Ramos (cell line): ENCODE measurements around the gene KHNYN.
"Not testable (repeated sequence)": the region's sequence is repeated elsewhere in the genome, so short reads cannot be mapped to it uniquely, and the experiment has no call there.

Experiments used
- in situ Hi-C: fragments of 300-500 bp; cut with MboI; formaldehyde crosslinking; loops from one replicate; pipeline ENCODE4 v1.14.3; 2022; ENCODE audit warnings: low sequenced_read_pairs; ENCODE audit not compliant: unreplicated experiment

KHNYN gene

DNA sequence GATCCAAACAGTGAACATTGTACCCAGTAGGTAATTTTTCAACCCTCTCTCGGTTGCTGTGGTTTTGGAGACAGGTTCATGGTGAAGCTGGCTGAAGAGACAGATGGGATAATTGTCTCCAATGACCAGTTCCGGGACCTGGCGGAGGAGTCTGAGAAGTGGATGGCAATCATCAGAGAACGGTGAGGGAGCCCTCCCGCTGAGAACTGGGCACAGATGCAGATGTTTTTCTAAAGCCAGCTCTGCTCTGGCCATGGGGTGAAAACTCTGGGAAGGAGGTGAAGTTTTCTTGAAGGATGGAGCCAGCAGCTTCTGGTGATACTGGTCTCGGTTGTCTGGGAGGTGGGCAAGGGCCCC is 6.2 kb downstream of the KHNYN start:
- in situ Hi-C loops, result loop anchor here (10.0 to 25.0 kb wide), 3 partner anchors 191 to 871 kb away; partner anchors contain the start of genes AP1G2, DHRS4L2 and TINF2

DNA sequence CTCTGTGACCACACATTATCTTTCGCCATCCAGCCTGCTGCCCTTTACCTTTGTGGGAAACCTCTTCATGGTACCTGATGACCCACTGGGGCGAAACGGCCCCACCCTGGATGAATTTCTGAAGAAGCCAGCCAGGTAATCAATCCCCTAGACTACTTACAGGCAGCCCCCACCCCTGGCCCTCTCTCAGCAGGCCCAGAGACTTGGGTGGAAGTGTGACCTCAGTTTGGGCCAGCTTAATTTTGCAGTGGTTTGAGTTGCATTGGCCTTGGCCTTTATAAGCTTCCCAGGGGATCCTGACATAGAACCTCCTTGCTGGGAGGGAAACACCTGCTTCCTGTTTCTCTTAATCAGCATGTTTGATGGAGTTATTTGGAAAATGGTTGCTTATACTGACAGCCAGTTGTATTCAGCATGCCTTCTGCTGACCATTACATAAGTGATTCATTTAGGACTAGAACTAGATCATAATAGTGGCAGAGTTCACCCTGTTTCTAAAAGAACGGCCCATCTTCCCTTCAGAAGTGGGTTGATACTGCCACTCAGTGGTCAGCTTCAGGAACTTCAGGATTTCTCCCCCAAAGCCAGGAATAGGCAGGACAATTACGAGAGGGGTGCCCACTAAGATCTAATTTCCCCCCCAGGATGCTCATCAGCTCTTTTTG is 6.7 kb downstream of the KHNYN start:
- in situ Hi-C loops, result loop anchor here (10.0 to 25.0 kb wide), 3 partner anchors 192 to 872 kb away; partner anchors contain the start of genes AP1G2, DHRS4L2 and TINF2

DNA sequence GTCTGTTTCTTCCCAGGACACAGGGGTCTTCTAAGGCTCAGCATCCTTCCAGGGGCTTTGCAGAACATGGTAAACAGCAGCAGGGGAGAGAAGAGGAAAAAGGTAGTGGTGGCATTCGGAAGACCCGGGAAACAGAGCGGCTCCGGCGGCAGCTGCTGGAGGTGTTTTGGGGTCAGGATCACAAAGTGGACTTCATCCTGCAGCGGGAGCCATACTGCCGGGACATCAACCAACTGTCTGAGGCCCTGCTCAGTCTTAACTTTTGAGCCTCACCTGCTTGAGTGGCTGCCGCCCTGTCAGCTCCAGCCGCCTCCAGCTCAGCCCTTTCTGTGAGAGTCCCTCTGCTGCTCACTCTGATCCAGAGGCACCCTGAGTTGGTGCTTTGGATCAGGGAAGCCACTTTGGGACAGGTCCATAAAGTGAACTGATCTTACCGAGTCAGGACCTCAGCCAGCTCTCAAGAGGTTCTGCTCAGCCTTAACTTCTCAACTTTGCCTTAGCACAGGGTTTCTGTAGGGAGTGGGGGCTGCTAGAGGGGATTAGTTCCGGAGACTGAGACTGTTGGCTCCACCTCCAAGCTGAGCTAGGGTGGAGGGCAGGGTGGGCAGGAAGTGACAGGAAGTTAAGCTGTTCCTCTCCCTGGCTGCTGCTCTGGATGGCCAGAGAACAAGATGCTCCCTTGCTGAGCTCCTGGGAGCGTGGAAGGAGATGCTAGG is 7.4 kb downstream of the KHNYN start:
- in situ Hi-C loops, result loop anchor here (10.0 to 25.0 kb wide), 3 partner anchors 192 to 872 kb away; partner anchors contain the start of genes AP1G2, DHRS4L2 and TINF2

DNA sequence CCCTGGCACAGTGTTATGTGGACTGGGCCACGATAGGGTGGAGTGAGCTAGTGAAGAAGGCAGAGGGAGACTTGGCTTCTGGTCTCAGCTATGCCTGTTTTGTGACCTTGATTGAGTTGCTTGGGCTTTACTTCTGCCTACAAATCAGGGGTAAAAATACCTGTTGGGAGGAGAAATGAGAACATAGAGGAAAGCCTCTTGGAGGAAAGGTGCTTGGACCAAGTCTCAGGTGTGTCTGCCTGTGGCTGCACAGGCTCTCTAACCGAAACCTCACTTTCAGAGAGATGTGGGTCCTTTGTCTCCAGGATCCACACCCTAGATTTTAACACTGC is 7.9 kb downstream of the KHNYN start:
- in situ Hi-C loops, result loop anchor here (10.0 to 25.0 kb wide), 3 partner anchors 193 to 873 kb away; partner anchors contain the start of genes AP1G2, DHRS4L2 and TINF2

DNA sequence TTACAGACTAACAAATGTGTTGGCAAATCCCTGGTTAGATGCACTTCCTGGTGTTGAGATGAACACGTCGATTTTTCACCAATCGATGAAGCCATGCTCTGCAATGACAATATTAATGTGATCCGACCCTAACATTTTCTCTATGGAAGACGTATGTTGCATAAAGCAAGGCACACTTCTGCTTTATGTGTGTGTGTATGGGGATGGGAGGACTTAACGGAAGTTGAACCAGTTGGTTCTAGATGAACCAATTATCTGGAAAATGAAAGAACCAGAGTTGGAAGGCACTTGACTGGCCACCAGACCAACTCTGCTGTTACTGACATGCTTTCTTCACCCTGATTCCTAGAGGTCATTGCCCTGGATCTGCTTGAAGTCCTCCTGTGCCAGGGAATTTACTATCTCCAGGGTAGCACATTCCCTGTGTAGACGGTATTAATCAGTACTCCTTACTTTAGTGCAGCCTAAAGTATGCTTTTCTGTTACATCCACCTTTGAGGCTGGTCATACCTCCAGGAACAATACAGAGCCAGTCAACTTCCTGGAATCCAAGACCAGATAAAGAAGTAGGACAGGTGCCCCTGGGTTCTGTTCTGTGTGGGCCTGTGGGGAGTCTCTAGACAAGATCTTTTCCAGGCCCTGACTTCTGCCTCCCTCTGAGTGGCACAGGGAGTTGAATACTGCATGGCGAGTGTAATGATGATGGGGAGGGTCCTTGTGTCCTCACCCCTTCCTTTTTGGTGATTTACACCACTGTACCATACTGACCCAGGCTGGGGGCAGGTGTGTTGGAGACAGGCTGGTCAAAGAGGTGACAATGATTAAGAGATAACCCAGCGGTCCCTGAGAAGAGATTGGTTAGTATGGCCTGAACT is 8.7 kb downstream of the KHNYN start:
- in situ Hi-C loops, result loop anchor here (10.0 to 25.0 kb wide), 3 partner anchors 194 to 874 kb away; partner anchors contain the start of genes AP1G2, DHRS4L2 and TINF2

DNA sequence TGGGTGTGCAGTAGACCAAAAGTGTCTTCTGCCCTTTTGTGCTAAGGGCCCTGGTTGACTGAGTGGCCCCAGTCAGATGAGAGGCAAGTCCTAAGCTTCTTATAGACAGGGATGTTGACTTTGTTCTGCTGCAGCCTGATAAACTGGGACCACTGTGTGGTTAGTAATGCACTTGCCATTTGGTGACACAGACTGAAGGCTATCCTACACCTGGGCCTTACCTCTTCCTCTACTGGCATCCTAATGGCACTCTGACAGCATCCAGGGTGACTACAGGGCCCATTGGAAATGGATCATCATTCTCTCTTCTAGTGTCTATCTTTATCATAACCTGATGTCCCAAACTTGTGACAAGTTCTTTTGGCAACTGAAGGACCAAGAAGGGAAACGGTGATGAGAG is 9.5 kb downstream of the KHNYN start:
- in situ Hi-C loops, result loop anchor here (10.0 to 25.0 kb wide), 3 partner anchors 194 to 874 kb away; partner anchors contain the start of genes AP1G2, DHRS4L2 and TINF2

DNA sequence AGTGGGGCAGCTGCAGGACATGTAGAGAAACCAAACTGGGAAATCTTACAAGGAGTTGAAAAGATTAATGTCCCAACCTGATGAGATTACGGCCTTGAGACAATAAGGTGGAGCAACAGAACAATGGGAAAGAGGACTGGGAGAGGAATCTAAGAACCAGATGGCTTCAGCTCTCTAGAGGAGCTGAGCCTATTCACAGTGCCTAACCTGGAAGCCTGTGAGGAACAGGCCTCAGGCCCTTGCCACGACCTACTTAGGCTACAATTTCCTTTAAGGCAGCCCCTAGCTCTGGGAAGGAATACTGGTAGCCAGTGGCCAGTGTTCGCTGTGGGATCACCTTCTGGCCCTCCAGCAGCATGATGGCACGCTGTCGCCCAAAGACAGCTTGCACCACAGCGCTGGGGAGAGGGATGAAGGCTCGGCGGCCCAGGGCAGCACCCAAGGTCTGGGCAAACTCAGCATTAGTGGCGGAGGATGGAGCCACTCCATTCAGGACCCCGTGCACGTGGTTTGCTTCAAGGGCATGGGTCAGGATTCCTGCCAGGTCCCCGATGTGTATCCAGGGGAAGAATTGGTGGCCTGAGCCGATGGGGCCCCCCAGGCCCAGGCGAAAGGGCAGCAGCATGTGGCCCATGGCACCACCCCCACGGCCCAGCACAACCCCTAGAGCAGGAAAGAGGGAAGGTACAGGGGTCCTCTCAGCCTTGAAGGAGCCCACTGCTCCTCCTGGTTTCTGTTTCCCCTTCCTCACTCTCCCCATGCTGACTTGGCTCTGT is 10.3 kb downstream of the KHNYN start:
- in situ Hi-C loops, result loop anchor here (10.0 to 25.0 kb wide), 3 partner anchors 195 to 875 kb away; partner anchors contain the start of genes AP1G2, DHRS4L2 and TINF2

DNA sequence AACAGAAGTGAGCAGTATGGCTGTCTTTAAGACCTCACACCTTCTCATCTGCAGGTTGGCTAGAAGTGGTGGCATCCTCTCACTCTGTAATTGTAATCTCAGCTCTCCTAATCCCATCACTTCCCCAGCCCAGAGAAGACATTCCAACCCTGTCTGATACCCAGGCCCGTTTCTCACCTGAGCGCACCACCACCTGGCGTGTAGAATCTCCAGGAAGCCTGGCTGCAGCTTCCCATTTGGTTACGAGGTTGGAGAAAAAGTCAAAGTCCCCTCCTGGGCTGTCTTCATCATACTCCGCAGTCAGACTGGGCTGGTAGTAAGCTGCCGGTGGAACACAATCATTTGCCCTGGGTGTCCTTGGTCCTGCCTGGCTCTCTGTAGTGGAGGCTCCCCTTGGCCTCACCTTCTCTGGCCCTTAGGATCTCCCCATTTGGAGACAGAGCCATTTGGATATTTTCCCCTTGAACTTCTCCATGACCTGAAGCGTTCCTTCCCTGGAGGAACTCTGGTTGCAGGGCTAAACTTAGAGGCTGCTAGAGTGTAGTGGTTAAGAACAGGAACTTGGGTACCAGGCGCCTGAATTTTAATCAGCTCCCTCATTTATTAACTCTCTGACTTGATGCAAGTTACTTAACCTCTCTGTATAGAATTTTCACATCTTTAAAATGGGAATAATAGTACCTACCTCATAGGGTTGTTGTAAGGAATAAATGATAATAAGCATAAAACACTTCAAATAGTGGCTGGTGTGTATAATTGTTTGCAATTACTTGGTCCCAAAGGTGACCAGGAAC is 11.0 kb downstream of the KHNYN start:
- in situ Hi-C loops, result loop anchor here (25.0 kb wide), 1 partner anchor 454 kb away; the partner anchor contains the start of gene DHRS4L2

DNA sequence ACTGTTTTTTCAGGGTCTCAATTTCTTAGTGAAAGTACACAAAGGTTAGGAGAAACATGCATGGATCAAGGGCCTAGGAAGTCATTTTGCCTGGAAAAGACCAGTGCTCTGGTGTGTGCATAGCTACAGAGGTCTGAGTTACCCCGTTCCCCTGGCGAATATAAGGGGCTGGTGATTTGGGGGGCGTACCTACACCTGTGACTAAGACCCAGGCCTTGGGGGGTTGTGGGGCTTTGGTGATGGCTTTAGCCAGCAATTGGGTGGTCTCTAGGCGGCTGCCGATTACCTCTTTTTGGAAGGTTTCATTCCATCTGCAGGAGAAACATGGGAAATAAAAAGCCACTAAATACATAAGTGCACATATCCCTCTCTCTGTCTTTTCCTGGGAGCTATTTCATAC is 11.7 kb downstream of the KHNYN start:
- in situ Hi-C loops, result loop anchor here (25.0 kb wide), 1 partner anchor 454 kb away; the partner anchor contains the start of gene DHRS4L2

DNA sequence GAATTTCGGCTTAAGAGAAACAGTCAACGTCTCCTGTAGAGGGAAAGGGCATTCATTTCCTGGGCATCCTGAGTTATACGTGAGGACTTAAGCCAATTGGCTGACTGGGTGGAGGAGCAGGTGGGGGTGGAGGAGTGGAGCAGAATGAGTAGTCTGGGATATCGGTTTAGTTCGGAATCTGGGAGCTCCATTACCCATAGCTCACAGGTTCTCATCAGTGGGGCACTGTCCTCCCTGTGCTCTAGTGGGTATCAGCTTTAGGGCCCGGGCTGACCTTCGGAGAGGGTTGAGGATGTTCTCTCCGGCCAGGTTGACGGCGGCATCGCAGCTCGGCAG is 12.1 kb downstream of the KHNYN start:
- in situ Hi-C loops, result loop anchor here (25.0 kb wide), 1 partner anchor 455 kb away; the partner anchor contains the start of gene DHRS4L2

DNA sequence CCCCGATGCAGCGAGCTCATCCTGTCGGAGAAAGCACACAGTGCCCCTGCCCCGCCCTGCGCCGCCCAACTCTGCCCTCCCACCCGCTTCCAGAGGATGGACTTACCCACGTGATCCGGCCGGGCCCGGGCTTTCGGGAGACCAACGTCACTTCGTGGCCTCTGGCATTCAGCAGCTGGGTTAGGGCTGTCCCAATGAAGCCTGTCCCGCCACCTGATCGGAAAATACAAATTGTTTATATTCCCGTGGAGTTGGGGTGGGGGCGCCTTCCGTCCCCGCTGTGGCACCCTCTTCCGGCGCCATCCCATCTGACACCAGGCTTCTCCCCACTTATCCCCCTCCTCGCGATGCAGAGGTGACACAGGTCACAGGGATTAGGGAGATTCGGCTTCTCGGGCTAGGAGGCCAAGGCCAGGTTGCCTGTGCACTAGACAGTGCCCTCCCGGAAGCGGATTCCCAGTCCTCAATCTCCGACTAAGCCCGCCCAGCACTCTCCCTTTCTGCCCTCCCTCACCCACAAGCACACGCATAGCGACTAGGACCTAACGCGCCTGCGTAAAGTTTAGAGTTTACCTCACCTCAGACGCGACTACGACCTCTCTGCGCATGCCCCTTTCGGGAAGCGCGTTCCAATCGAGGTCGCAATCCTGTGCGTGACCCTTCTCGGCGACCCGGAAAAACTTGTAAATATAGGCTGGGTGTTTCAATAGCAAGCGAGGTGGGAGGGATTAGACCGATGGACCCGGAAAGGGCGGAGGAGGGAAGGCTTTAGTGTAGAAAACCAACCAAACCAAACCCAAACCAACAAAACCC is 12.7 kb downstream of the KHNYN start, which contains the start of gene SDR39U1:
Gene SDR39U1, minus strand, starts transcription at position 537 of the 813 bp plus-strand sequence. Its CDS starts 7 bp downstream, at position 530.
- in situ Hi-C loops, result loop anchor here (25.0 kb wide), 1 partner anchor 455 kb away; the partner anchor contains the start of gene DHRS4L2

DNA sequence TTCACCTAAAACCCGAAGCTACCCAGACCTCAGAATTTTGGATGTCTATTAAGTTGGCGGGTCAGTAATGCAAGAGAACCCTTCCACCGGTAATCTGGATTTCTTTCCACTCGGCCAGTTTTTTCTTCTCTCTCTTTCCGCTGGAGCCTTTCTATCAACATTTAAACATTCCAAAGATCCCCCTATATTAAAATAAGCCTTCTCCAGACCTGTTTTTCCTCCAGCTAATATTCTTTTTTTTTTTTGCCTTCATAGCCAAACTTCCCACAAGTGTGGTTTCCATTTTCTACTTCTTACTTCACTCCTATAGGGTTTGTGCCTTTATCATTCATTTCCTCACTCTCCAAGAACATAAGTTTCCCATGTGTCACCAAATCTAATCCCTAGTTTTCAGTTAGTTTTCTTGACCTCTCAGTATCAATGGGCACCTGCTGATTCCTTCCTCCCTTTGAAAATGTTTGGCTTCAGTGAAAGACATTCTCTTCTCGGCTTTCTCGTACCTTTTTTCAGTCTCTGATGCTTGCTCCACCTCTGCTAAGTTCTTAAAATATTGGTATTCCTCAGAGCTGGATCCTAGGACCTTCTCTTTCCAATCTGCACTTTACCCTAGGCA is 13.4 kb downstream of the KHNYN start:
- in situ Hi-C loops, result loop anchor here (25.0 kb wide), 1 partner anchor 456 kb away; the partner anchor contains the start of gene DHRS4L2

DNA sequence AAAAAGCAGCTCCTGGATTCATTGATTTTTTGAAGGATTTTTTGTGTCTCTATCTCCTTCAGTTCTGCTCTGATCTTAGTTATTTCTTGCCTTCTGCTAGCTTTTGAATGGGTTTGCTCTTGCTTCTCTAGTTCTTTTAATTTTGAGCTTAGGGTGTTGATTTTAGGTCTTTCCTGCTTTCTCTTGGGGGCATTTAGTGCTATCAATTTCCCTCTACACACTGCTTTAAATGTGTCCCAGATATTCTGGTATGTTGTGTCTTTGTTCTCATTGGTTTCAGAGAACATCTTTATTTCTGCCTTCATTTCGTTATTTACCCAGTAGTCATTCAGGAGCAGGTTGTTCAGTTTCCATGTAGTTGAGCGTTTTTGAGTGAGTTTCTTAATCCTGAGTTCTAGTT is 21.1 kb downstream of the KHNYN start:
- in situ Hi-C loops, result not testable (repeated sequence)

DNA sequence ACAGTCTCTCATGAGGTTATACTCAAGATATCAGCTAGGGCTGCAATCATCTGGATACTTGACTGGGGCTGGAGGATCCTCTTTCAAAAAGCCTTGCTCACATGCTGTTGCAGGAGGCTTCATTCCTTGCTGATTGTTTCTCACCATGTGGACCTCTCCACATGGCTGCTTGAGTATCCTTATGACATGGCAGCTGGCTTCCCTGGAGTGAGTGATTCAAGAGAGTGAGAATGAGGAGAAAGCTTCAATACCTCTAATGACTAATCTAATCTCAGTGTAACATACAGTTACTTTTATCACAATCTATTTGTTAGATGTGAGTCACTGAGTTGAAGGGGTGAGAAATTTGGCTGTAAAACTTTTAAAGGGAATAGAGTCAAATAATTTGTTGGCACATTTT is 27.2 kb downstream of the KHNYN start:
- in situ Hi-C loops, result no loop called here

DNA sequence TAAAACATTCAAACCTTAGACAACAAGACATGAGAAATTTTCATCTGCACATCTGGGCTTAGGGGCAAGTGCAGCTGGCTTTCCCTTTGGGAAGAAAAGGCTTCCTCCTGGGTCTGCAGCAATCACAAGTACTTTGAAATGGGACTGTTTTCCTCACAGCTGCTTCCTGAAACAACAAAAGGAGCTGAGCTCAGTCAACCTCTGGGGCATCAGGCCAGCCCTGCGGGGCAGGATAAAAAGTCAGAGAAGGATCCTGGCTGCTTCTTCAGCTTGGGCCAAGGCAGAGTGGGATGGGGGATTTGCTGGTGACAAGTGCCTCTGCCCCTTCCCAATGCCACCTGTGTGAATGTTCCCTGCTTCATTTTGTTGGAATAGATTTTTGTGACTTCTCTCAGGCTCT is 29.0 kb downstream of the KHNYN start:
- in situ Hi-C loops, result no loop called here

DNA sequence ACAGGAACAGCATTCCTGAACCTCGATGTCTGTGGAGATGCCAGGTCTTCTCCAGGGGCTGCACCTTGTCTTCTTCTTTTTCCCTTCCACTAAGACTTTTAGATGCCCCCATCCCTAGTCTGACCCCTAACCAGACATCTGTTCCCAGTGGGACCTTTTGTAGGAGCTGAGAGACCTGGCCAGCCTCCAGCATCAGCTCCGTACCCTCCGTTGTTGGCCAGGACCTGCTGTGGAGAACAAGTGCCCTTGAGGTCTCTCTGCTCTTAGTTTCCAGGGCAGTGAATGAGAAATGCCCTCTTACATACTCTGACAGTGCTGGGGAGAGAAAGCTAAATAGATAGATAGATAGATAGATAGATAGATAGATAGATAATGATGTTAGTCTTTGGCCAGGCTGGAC is 29.6 kb downstream of the KHNYN start:
- in situ Hi-C loops, result no loop called here

DNA sequence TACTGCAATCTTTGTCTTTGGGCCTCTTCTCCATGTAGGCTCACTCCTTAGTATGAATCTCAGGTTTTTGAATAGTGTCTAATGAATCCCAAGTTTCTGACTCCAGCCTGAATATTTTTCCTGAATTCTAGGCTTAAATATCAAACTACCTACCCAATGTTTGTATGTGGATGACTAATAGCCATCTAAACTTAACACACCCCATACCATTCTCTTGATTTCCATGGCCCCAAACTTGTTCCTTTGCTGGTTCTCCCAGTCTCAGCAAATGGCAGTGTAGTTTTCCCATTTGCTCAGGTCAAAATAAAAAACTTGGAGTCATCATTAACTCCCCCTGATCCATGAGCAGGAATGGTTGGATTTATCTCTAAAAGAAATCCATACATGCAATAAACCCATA is 31.6 kb downstream of the KHNYN start:
- in situ Hi-C loops, result no loop called here
